HG03571 (cell line): Measurements from ENCODE around the gene SCMH1.

ENCODE experiments used
- ATAC-seq: cut with Tn5 transposase; IDR thresholded peaks from one replicate; pipeline ENCODE4 v1.9.1; 2021; ENCODE audit not compliant: unreplicated experiment

The SCMH1 gene

DNA sequence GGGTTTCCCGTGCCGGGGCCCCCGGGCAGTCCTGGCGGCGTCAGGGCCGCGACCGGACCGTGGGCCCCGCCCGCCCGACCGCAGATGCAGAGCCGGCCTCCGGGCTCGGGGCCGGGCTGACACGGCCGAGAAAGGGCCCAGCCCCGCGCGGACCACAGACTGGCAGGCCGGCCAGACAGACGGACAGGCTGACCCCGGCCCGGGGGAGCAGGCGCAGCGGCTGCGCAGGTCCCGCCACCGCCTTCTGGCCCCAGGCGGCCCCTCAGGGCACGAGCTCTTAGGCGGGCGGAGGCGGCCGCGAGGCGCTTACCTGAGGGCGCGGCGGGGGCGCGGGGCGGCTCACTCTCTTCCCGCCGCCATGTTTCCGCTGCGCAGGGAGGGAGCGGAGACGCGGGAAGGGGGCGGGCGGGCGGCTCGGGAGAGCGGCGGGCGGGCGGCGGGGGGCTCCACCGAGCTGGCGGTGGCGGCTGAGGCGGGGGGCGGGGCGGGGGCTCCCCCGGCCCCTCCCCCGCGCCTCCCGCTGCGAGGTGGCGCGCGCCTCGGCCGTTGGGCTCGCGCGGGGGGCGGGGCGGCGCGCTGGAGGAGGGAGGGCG lies at the start of gene SCMH1:
Gene SCMH1, minus strand, starts transcription at position 558 of the 593 bp plus-strand sequence. CDS start 56,173 bp downstream, outside the sequence.
- ATAC-seq: peak; percentile 33

DNA sequence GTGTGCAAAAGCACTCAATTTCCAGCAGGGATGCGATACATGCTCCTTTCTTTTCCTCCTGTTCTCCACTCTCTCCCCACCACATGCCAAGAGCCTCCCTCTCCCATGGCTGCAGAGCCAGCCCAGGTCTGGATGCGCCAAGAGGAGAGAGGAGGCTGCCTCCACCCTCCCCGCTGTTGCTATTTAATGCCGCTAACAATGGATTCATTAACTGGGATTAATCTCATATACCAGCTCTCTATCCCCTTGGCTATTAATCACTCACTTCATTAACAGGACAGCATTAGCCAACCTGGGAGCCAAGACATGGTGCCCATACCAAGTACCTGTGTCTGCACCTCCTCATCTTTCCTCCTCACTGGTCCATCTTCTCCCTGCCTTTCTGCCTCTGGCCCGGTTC lies 49.1 kb upstream of the SCMH1 start:
- ATAC-seq: no peak

DNA sequence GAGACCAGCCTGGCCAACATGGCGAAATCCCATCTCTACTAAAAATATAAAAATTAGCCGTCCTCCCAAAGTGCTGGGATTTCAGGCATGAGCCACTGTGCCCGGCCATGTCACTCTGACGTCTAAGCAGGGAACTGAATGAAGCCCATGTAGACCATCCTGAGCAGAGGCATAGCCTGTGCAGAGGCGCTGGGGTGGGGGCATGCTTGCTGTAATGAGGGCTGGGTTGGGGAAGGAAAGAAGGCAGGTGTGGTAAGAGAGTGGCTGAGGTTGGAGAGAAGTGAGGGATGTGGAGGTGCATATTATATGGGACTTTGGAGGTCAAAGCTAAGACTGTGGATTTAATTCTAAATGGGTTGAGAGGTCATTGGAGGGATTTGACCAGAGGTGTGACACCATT lies 47.1 kb upstream of the SCMH1 start:
- no peak for ATAC-seq

DNA sequence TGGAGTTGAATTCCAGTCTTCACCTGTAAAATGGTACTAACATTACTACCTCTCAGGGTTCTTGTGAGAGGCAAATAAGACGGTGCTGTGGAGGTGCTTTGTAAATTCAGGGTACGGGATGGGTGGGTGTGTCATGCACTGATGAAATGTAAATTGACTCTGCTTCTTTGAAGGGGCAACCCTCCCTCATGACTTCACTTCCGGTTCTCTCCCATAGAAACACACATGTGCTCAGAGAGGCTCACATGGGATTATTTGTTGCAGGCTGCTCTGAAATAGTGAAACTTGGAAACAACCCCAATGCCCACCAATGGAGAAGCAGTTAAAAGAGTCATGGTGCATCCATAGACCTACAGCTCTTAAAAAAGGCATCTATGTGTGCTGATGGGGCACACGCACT lies 44.9 kb upstream of the SCMH1 start:
- ATAC-seq: no peak

DNA sequence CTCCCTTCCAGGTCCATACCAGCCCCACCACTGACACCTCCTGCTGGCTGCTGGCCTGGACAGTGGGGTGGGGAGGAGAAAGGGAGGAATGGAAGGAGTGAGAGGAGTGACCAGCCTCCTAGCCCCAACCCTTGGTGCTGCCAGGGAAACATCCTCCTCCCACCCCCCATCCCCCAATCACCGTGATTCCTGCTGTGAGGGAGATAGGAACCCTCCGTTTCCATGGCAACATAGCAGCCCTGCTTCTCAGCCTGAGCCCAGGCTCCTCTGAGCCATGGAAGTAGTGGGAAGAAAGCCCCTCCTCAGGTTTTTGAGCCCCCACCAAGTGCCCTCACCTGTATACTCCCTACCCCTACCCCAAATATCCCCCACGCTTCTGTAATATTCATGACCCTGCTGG lies 44.4 kb upstream of the SCMH1 start:
- no peak for ATAC-seq

DNA sequence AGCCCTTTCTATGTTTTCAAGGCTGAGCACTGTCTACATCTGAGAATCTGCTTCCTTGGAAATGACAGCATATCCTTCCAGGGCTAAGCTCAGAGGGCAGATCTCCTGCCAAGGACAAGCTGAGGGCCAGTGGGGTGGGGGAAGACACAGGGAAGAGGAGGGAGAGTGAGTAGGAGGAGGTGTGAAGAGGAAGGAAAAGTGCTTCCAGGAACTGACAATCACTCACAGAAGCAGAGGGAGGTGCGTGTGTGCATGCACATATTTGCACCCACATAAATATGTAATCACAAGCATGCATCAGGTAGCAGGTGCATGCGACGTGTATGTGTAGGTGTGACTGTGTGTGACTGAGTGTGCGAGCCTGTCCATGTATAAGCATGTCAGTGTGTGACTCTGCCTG lies 43.7 kb upstream of the SCMH1 start:
- ATAC-seq: no peak

DNA sequence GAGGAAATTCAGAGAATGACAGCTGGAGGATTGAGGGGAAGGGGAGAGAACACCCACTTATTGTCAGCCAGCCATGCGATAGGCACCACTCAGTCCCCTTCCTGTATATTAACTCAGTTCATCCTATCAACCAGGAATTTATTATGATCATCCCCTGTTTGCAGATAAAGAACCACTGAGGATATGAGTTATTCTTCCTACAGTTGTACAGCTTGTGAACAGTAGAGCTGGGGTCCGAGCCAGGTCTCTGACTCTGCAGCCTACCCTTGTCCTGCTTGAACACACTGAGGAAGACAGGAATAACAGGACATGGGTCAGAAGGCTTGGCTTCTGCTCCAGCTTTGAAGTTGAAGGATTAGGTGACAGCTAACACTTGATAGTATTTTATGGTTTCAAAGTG lies 42.0 kb upstream of the SCMH1 start:
- ATAC-seq: no peak

DNA sequence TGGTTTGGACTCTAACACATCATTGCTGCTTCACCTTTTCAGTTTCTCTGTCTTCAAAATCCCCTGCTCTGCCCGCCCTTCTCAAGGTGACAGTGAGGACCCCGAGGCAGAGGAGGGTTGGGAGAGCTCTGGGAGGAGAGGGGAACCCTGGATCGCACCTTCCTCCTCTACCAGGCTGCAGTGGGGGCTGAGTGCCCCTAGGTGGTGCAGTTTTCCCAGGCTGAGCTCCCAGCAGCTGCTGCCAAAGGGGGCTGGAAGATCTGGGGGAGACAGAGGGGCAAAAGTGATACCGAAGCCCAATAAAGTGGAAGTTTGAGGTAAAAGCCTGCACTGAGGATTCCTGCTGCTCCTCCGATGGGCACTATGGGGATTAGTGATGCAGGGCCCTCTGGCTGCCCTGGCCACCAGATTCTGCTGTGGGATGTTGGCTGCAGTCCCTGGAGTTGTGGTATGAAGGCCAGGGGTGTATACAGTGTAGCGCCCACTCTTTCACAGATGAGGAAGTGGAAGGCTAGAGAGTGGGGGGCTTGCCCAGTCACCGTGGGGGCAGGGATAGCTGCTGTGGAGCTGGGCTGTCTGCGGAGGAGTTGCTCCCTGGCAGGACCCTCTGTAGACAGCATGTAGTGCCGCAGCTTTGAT lies 40.7 kb upstream of the SCMH1 start:
- ATAC-seq: no peak

DNA sequence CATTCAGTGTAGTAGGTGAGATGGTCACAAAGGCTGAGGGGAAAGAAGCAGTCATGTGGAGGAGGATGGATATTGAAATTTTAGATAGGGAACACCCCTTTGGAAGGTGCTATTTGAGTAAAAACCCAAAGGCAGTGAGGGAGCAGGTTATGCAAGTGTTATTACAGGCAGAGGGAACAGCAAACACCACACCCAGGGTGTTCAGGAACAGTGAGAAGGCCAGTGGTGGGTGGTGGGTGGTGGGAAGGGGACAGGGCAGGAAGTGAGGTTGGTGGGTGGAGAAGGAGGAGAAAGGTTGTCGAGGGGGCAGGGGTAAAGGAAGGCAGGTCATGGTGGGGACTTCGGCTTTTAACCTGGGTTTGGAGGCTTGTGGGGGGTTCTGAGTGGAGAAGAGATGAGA lies 39.2 kb upstream of the SCMH1 start:
- no peak for ATAC-seq

DNA sequence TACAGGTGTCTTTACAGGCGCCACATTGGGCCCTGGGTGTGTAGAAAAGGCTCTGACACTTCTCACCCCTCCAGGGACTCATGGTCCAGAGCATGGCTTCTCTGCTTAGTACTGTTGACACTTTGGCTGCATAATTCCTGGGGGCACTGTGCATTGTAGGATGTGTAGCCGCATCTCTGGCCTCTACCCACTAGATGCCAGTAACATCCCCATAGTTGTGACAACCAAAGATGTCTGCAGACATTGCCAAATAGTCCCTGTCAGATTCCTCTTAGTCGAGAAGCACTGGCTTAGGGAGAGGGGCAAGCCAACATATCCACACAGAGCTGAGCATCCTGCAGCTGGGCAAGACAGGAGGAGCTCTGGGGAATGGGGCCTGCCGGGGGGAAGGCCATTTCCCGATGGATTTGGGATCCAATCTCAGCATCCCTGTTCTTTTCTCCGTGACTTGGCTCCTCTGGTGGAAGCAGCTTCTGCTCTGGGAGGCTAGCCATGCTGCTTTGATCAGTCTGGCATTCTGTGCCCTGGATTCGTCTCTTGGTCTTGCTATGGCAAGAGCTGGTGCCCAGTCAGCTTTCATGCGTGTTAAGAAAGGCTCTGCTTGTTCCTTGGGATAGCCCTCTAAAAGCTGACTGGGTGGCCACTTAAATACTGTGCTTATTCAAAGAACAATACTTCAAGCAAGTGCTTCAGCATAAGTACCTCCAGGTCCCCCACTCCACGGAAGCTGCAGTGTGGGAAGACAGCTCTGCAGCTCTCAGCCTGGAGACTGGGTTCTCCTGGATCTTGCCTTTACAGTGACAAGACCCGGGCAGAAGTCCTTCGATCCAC lies 38.3 kb upstream of the SCMH1 start:
- ATAC-seq: no peak

DNA sequence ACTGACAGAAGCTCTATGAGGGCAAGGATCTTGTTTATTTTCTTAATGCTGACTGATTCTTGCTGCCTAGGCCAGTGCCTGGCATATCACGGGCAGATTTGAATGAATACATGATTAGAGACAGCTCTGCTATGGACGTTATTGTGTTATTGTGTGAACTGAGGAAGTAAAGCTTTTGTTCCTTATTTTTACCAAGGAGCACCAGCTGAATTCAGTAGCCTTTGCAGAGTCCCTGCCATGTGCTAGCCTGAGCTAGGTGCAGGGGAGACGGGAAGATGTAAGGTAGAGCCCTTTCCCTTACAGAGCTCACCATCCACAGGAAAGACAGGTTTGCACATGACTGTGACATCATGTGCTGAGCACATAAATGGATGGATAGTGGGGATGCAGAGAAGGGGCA lies 36.0 kb upstream of the SCMH1 start:
- ATAC-seq: no peak

DNA sequence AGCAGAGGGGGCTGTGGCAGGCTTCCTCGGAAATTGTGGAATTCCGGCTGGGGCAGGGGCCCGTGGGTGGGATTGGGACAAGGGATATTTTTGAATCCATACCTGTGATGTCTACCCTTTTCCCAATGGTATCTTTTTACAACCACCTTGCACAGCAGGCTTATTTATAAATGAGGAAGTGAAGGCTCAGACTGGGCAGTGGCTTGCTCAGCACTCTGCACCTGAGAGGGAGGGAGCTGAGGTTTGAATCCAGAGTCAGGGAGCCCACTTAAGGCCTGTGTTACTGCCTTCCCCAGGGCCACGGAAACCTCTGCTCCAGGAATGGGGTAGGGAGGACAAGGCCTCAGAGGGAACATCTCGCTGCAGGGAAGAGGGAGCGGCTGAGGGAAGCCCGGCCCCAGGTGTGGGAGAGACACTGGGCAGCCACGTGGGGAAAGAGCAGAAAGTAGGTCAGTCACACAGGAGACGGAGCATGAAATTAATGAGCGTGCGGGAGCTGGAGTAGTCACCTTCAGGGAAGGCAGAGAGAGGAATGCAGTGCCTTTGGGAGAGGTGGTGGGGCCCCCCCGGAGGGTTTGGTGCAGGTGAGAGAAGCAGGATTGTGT lies 35.4 kb upstream of the SCMH1 start:
- no peak for ATAC-seq

DNA sequence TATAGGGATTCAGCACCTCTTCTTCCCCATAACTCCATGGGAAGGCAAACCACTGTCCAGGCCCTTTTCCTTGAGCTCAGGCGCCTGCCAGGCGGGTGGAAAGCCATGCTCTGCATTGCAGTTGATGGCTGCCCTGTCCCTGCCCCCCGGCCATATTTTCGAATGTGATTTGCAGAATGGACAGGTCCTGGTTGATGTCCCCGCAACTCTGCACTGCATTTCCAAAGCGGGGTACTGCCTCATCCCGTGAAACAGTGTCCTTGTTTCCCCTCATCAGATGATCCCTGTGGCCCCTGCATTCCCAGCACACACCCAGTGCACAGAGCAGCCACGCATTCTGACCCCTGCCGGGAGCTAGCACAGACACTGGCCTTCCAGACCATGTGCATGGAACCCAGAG lies 33.7 kb upstream of the SCMH1 start:
- no peak for ATAC-seq

DNA sequence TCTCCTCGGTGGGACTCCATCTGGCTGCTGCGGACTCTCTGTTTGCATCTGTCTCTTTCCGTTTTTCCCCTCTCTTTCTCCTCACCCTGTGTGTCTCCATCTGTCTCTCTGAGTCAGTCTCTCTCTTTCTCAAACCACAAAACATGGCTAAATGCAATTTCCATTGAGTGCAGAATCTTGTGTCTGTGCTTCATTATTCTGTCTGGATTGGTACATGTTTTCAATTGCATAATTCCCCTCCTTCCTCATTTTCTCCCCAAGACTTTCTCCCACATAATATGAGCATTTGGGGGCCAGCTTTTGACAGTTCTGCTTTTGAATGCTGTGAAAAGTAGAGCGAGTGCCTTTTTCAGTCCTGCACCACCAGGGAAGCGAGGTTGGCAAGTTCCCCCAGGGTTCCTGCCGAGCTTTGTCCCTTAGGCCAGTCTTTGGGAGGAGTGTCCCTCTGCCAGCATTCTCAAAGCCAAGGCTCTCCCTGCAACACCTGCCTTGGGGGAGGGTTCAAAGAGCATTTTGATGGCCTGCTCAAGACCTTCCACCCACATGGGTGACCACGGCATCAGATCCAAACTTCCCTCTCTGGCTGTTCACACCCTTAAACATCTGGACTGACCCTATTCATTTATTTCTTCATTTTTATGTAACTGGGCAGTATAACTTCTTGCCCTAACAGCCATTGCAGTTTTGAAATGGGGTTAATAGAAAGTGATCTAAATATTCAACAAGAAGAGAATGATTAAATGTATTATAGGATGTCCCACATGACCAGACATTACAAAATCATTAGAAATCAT lies 32.8 kb upstream of the SCMH1 start:
- ATAC-seq: no peak

DNA sequence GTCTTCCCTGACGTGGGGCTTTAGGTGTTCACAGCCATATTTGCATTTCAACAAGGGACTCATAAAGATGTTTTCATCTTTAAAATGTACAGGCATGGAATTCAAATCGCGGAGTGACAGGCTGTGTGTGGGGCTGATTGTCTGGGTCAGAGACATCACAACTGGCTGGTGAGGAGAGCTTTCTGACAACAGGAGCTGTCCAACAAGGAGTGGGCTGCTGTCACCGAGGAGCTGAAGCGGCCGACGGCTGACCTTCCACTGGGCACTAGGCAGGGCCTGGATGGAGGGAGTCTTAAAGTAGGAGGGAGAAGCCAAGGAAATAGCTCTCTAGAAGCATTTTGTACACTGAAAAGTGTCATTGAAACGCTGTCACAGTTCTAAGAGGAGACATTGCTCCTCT lies 30.5 kb upstream of the SCMH1 start:
- no peak for ATAC-seq

DNA sequence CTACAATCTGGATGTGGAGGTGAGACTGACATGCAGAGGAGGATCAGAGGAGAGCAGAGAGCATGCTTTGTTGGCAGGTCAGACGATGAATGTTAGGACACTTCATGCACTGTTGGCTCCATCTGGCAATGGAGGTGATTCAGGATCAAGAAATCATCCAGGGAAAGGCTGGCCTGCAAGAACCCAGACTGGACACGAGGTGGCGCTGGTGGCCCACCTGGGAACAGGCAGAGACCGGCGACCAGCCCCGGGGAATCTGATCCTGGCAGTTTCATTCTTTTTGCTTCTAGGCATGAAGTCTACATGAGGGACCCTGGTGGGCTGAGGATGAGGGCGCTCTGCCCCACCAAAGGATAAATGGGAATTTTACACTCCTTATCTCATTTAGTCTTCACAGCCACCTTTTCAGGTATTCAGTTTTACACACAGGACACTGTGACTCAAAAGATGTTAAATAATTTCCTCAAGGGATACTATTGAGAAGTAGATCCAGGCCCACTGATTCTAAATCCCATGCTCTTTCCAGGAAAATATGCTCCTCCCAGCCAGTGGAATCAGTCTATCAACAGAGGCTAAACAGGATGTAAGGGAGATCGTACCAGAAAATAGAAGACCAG lies 26.2 kb upstream of the SCMH1 start:
- no peak for ATAC-seq

DNA sequence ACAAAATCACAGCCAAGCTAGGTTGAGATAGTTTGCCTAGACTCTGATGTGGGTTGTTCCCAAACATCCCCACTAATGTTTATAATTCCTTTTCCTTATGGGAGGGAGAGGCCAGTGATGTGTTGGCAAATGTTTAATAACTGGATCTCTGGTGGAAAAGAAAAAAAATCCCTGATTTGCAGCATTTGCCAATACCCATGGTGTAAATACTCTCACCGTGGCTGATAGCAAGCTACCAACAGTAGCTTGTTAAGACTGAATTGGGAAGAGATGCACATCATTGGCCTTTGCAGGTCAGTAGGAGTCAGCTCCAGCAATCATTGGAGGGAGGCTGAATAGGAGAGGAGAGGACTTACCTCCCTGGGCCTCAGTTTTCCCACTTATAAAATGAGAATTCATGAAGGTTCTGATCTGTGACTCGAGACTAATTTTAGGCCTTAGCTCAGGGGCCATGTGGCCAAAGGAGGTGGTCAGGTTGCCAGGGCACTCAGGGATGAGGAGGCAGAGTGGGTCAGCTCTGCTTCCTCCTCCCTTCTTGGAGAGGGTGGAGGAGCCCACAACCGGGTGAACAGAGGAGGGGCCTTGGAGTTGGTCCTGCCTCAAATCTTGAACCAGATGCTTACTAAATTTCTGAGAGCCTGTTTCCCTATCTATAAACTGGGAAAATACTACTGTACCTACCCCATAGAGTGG lies 20.0 kb upstream of the SCMH1 start:
- no peak for ATAC-seq

DNA sequence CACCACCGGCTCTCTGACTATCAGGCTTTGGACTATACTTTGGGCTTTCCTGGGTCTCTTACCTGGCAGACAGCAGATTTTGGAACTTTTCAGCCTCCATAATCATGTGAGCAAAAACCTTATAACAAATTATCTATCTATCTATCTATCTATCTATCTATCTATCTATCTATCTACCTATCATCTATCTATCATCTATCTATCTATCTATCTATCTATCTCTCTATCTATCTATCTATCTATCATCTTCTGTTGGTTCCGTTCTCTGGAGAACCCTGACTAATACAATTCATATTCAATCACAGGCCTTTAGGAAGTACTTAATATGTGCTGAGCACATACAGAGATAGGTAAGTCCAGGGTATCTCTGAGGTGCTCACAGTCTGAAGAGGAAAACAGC lies 18.7 kb upstream of the SCMH1 start:
- no peak for ATAC-seq

DNA sequence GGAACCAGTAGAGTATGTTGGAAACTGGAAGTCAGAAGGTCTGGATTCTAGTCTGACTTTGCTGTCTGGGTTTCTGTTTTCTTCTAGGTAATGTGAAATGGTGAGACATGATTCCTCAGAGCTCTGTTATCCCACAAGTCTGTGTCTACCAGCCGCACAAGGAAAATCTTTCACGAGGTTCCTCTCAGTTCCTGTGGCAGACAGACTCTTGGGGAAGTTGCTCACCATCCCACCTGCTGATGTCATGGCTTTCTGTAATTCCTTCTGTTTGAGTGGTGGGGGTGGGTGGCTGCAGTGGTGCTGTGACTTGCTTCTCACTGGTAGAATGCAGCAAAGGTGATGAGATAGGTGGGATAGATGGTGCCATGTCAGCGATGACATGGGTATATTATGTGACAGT lies 17.1 kb upstream of the SCMH1 start:
- no peak for ATAC-seq

DNA sequence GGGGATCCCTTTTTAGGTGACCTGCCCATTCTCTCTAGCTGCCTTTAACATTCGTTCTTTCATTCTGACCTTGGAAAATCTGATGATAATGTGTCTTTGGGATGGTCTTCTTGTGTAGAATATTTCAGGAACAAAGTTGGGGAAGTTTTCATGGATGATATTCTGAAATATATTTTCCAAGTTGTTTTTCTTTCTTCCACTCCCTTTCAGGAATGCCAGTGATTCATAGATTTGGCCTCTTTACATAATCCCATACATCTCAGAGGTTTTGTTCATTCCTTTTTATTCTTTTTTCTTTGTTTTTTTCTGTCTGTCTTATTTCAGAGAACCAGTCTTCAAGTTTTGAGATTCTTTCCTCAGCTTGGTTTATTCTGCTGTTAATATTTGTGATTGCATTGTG lies 13.9 kb upstream of the SCMH1 start:
- ATAC-seq: no peak
